GM12878 (cell line): Measurements from ENCODE around the gene C6orf62. TPM values are rescaled to one million over a fixed set of nuclear protein-coding genes. Genes with fewer than 3 reads are reported as not detected.

ENCODE experiments used
- ATAC-seq: fragments of 200-7000 bp; cut with Tn5 transposase; 3 replicates; pipeline ENCODE4 v1.9.1; 2020; ENCODE audit warnings: mild to moderate bottlenecking, moderate library complexity
- BruUV-seq: library from RNA; stranded (reverse); fragments of 400-500 nt; replicated peaks from 2 replicates; lab custom pipeline; 2021; lab: Mats Ljungman, UMichigan
- CTCF ChIA-PET: fragments of 300-600 bp; sonication (Branson Sonifier 250); formaldehyde crosslinking; extraction: SDS; loops from one replicate; lab custom pipeline; 2021; ENCODE audit warnings: inconsistent platforms; lab: Yijun Ruan, JAX
- POLR2A ChIA-PET: fragments of 350-600 bp; formaldehyde crosslinking; extraction: SDS; loops from one replicate; lab custom pipeline; 2021; ENCODE audit warnings: inconsistent platforms; lab: Charles Lee
- RAD21 ChIA-PET: fragments of 300-600 bp; sonication (Branson Sonifier 250); formaldehyde crosslinking; loops from one replicate; lab custom pipeline; 2023; ENCODE audit warnings: antibody characterized with exemption; ENCODE audit not compliant: unreplicated experiment; lab: Charles Lee
- SMC1A ChIA-PET: fragments of 300-600 bp; sonication (Branson Sonifier 250); formaldehyde crosslinking; loops from one replicate; lab custom pipeline; 2023; ENCODE audit not compliant: unreplicated experiment, uncharacterized antibody; lab: Charles Lee
- DNase-seq: peaks from one replicate; pipeline ENCODE4 v3.0.0-alpha.2; 2011; ENCODE audit warnings: low read depth, low spot score
- FAIRE-seq: peaks from 3 replicates; lab custom pipeline; 2011; peaks lifted over from hg19 to GRCh38; lab: Jason Lieb, UNC
- H2AFZ ChIP-seq: 2 replicates; pipeline ENCODE4 v1.6.0; 2011; ENCODE audit warnings: low read depth, low read length, control low read depth; ENCODE audit not compliant: control insufficient read depth
- H3K27ac ChIP-seq: 2 replicates; pipeline ENCODE4 v1.5.1; 2011; ENCODE audit warnings: control low read depth; ENCODE audit not compliant: control insufficient read depth, insufficient read depth
- H3K27me3 ChIP-seq, 2 experiments: replicated peaks in 1 of 2; 2 replicates each; pipeline versions ENCODE4 v1.6.0 to v1.6.1; 2011; ENCODE audit warnings: low read length in 1 of 2; ENCODE audit not compliant: control insufficient read depth in 2 of 2, insufficient read depth in 2 of 2
- H3K36me3 ChIP-seq, 2 experiments: 2 replicates each; pipeline ENCODE4 v1.5.1; 2011; ENCODE audit warnings: low read length in 1 of 2; ENCODE audit not compliant: control insufficient read depth in 2 of 2, insufficient read depth in 2 of 2
- H3K4me1 ChIP-seq: 2 replicates; pipeline ENCODE4 v1.6.1; 2011; ENCODE audit warnings: mild to moderate bottlenecking, low read length, moderate library complexity, mixed read lengths; ENCODE audit not compliant: control insufficient read depth, insufficient read depth
- H3K4me2 ChIP-seq: 2 replicates; pipeline ENCODE4 v1.6.0; 2011; ENCODE audit warnings: control low read depth; ENCODE audit not compliant: control insufficient read depth, insufficient read depth
- H3K4me3 ChIP-seq: fragments of 200-600 bp; sonication (generic); 2 replicates; pipeline ENCODE4 v1.5.1; 2016
- H3K79me2 ChIP-seq: 2 replicates; pipeline ENCODE4 v1.6.0; 2011; ENCODE audit warnings: low read length; ENCODE audit not compliant: control insufficient read depth, insufficient read depth
- H3K9ac ChIP-seq: 2 replicates; pipeline ENCODE4 v1.8.0; 2011; ENCODE audit warnings: low read length, control low read depth, mixed read lengths; ENCODE audit not compliant: control insufficient read depth, insufficient read depth
- H3K9me3 ChIP-seq: replicated peaks from 3 replicates; pipeline ENCODE4 v1.5.1; 2011; ENCODE audit warnings: mild to moderate bottlenecking, low read length; ENCODE audit not compliant: control insufficient read depth, insufficient read depth
- H4K20me1 ChIP-seq: 2 replicates; pipeline ENCODE4 v1.6.0; 2011; ENCODE audit not compliant: control insufficient read depth, insufficient read depth
- CUX1 ChIP-seq: IDR thresholded peaks from 2 replicates; pipeline ENCODE4 v1.6.1; 2012; ENCODE audit warnings: improper control_type of control experiment, low read depth, low read length; ENCODE audit not compliant: insufficient replicate concordance
- EP300 ChIP-seq, 2 experiments: fragments of 150-350 bp in 1 of 2; IDR thresholded peaks; 2 replicates each; pipeline ENCODE4 v1.6.1; 2011 to 2012; ENCODE audit warnings: low read depth in 2 of 2, low read length in 2 of 2, borderline replicate concordance in 1 of 2, improper control_type of control experiment in 1 of 2, inconsistent platforms in 1 of 2; ENCODE audit not compliant: control insufficient read depth in 1 of 2
- MYB ChIP-seq: fragments of 150-350 bp; IDR thresholded peaks from 2 replicates; pipeline ENCODE4 v1.6.1; 2014; ENCODE audit warnings: mild to moderate bottlenecking, low read depth, low read length, borderline replicate concordance
- NRF1 ChIP-seq: conservative IDR thresholded peaks from 2 replicates; pipeline ENCODE4 v1.6.1; 2011; ENCODE audit warnings: mild to moderate bottlenecking, low read depth, low read length, improper control_type of control experiment
- SUPT20H ChIP-seq: IDR thresholded peaks from 2 replicates; pipeline ENCODE4 v1.6.1; 2011; ENCODE audit warnings: low read depth, mild to moderate bottlenecking, low read length, moderate library complexity, borderline replicate concordance; ENCODE audit not compliant: control insufficient read depth
- TCF12 ChIP-seq: IDR thresholded peaks from 2 replicates; pipeline ENCODE4 v1.6.1; 2011; ENCODE audit warnings: low read depth, mild to moderate bottlenecking, low read length
- ZNF687 ChIP-seq: fragments of 450-650 bp; IDR thresholded peaks from 2 replicates; pipeline ENCODE4 v1.6.1; 2017; ENCODE audit warnings: mild to moderate bottlenecking, moderate library complexity
- WGBS: methylation state at CpG from one replicate; pipeline ENCODE4 v1.1.6; 2016; ENCODE audit warnings: low lambda C conversion rate; ENCODE audit not compliant: insufficient replicate concordance, insufficient coverage; ENCODE audit errors: missing lambda C conversion rate; 5-methylcytosine and 5-hydroxymethylcytosine counted together
- in situ Hi-C: fragments of 300-500 bp; cut with MboI; formaldehyde crosslinking; loops from 9 replicates; pipeline ENCODE4 v1.14.3; 2018; ENCODE audit warnings: mixed read lengths
- intact Hi-C: fragments of 100-400 bp; cut with micrococcal nuclease; formaldehyde crosslinking; loops from one replicate; pipeline ENCODE4 v1.14.2; 2022; ENCODE audit not compliant: unreplicated experiment
- polyA plus RNA-seq, 11 experiments: library from polyadenylated mRNA; depleted of rRNA in 4 of 11; unstranded in 6 of 11; stranded (reverse) in 5 of 11; fragments of >200 nt; fragmentation: Nextera tagmentation in 4 of 11; fragmentation: Illumina TruSeq in 1 of 11; extraction: Ambion mirVana in 4 of 11; extraction: Trizol in 1 of 11; gene quantifications; 1 replicate in 1 of 11; 2 replicates in 10 of 11; pipeline versions ENCODE4 v1.2.1 to v1.2.3, GENCODE V29; 2011 to 2016; ENCODE audit warnings: inconsistent platforms in 2 of 11, missing spikeins in 2 of 11, low read depth in 1 of 11
- total RNA-seq, 4 experiments: library from RNA; depleted of rRNA in 3 of 4; stranded (reverse); fragments of >200 nt in 3 of 4; fragmentation: Illumina TruSeq in 1 of 4; extraction: Trizol in 1 of 4; gene quantifications; 2 replicates each; pipeline versions ENCODE4 v1.2.1 to v1.2.3, GENCODE V29; 2013 to 2021

C6orf62 gene
- total and polyA plus RNA-seq, 10 of the 15 experiments (the other 5 are each of a cell fraction or from before 2014, with no cell fraction given) = 55.6 to 565 (median 126) TPM

GRCh38 chr6:24723270-24723669 is 4.3 kb upstream of the C6orf62 start:
- Histone ChIP-seq H3K79me2 (peaks cover 24% of the 10 kb centered on the region), H3K27me3 (no peaks in the 10 kb centered on the region), H3K4me1 (no peaks in the 10 kb centered on the region; the same call in 1 of the 2 replicates), H3K4me3 (no peak overlapping the region), H3K9ac (no peak overlapping the region), H3K9me3 (no peaks in the 10 kb centered on the region), H3K27ac (no peak overlapping the region), H4K20me1 (no peaks in the 10 kb centered on the region), H3K4me2 (no peak overlapping the region), H2AFZ (no peak overlapping the region), H3K36me3 (no peaks in the 10 kb centered on the region)
- ChIA-PET CTCF (interaction anchor here (0.8 to 1.0 kb wide), 2 partner anchors 18 to 210 kb away, joined by 3 to 4 read pairs; no protein-coding TSS in a partner anchor), RAD21 (no interaction called here), SMC1A (interaction anchor here (1.1 to 2.1 kb wide), 4 partner anchors 9 to 20 kb away, joined by 3 to 17 read pairs (median 6); no protein-coding TSS in a partner anchor), POLR2A (interaction anchor here (0.9 to 1.9 kb wide), 3 partner anchors 20 to 52 kb away, joined by 3 to 14 read pairs (median 4); partner anchors contain the start of gene GMNN)
- ATAC-seq (no peak), FAIRE-seq (no peak), DNase-seq (no peak)
- in situ Hi-C loops = loop anchor here (25.0 kb wide), 1 partner anchor 661 kb away; no protein-coding TSS in a partner anchor
- TF ChIP-seq SUPT20H = no peak
- no peak for TF ChIP-seq EP300 (IDR thresholded peaks at IDR 0.05; ENCODE audit: borderline replicate concordance in 1 of 2, control insufficient read depth in 1 of 2, low read depth in 2 of 2, low read length in 2 of 2)
- TF ChIP-seq MYB = no peak
- TF ChIP-seq ZNF687 = no peak
- TF ChIP-seq CUX1 = no peak
- no peak for TF ChIP-seq NRF1
- TF ChIP-seq TCF12 = no peak
- BruUV-seq = no TSS peak
- intact Hi-C loops = loop anchor here (5.0 kb wide), 1 partner anchor 209 kb away; no protein-coding TSS in a partner anchor
- 100% methylated on average over 3 of the region's 3 CpGs for WGBS
